ENCODE measurements around the gene BCO2.
A peak's percentile ranks its signal among the peaks of the same experiment; 100 is the strongest.
"Not testable (repeated sequence)": the region's sequence is repeated elsewhere in the genome, so short reads cannot be mapped to it uniquely, and the experiment has no call there.

BCO2 gene

DNA sequence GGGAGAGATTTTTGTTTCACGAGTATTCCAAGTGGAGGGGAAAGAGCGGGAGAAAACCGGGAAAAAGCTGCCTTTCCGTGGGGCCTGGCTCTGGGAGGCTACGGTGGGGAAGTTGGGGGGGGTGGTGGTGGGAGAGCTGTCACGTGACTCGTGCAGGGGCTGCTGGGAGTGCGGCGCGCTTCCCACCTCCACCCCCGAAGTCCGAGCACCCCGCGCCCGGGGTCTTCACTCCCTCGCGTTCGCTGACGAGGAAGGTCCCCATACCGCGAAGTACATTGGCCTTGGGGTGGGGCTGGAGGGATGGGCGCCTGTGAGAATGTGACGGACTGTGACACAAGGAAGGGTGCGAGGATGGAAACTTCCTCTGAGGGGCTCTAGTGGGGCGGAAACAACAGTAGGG is 8.2 kb upstream of the BCO2 start, which contains the start of gene TEX12:
Gene TEX12 (plus strand): TSS at position 228 of the 400 bp plus-strand sequence. CDS start 1,897 bp downstream, outside the sequence.
- DNase-seq: no peak

DNA sequence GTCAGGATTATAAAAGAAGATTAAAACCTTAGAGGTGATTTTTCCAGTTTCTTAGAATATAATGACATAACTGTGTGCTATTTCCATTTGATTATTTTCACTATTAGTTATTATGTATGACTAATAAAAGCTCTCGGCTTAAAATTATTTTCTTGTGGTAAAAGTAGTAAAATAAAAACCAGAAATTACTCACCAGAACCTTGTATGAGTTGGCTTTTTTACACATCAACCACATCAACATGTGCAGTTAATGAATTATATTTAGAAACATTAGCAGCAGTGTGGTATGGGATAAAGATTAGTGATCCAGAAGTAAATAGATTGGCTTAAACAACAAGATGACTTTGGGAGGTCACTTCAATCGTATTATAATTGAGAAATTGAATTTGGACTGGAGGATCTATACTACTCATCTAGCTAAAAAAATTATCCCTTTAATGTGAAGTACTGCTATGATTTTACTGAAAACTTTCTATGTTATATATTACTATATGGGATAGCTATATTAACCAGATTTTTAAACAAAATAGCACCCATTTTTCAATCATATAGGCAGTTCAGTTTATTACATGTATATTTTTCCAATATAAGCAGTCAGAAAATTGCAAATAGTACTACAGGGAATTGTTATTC is 2.8 kb upstream of the BCO2 start:
- DNase-seq: no peak

DNA sequence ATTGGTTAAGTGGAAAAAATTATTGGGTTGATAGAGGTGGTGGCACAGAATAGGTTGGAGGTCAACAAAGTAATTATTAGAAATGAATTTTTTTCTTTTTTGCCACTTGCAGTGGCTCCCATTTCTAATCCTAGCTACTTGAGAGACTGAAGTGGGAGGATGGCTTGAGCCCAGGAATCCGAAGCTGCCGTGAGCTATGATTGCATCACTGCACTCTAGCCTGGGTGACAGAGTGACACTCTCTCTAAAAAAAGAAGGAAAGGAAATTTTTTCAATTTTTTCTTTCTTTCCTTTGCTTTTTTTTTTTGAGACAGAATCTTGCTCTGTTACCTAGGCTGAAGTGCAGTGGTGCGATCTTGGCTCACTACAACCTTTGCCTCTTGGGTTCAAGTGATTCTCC is 2.2 kb upstream of the BCO2 start:
- DNase-seq: no peak

DNA sequence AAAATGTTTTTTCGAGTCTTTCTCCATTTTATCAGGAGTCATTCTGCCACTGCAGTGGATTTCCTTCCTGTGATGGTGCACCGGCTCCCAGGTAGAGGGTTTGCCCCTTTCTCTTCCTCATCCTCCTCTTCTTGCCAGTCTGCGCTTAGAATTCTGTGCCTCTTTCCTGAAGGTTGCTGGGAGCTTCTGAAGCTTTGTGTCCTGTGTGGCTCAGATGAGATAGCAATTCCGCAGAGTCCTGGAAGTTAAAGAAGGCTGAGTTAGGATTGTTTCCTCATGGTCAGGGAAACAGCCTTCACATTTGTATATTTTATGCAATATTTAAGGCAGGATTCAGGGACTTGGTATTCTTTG is 264 bp downstream of the BCO2 start:
- DNase-seq: no peak

DNA sequence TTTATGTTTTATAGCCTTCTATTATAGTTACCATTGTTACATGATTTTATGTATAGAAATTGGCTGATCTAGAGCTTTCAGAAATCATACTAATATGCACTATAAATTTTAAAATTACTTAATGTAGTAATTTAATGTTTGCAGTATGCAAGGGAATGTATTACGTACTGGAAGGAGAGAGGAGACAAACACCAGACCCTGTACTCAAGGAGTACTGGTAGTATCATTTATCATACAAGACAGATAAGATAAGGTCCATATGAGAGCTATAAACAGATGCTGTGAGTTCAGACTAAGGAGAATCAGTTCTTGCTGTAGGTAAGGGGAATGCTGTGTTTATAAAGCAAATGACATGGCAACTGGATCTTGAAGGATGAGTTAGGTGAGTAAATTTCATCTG is 765 bp downstream of the BCO2 start:
- DNase-seq: no peak

DNA sequence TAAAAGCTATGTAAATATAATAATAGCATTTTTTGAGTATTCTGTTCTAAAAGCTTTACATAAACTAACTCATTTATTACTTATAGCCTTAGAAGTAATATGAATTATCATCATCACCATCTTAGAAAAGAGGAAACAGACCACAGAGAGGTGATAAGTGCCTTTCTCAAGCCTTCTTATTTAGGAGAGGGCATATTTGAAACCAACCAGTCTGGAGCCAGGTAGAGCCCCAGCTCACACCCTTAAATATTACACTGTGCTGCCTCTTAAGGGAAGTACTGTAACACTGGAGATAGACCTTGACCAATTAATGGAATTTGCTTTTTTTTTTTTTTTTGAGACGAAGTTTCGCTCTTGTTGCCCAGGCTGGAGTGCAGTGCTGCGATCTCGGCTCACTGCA is 2.3 kb downstream of the BCO2 start:
- DNase-seq: no peak

DNA sequence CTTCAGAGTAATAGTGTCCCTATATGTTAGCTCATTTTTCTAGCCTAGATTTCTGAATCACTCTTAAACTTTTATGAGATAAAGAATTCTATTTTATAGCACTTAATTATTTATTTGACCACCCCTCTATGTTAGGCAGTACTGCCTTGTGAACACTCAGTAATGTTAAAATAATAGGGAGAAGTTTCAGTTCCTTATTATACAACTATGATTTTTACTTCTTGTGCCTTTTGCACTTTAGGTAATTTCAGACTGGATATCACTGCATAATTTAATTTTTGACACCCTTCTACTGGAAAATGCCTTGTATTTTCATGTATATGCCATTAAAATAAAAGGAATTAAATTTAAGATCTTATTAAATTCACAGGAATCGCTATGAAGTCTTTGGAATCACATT is 3.1 kb downstream of the BCO2 start:
- no peak for DNase-seq

DNA sequence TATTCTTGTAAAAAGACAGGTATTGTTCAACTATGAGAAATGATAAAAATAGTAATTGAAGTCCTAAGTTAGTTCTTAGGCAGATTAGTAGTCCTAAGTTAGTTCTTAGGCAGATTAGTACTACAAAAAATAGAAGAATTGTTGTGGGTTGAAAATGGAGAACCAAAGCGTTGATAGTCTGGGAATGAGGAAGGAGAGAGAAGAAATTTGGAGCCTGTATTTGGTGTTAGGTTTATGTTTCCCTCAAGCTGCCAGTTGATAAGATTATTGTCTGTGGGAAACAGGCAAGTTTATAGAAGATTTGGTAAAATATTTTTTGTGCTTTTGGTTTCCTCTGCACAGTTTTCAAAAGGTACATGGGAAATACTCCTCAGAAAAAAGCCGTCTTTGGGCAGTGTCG is 3.6 kb downstream of the BCO2 start:
- DNase-seq: no peak

DNA sequence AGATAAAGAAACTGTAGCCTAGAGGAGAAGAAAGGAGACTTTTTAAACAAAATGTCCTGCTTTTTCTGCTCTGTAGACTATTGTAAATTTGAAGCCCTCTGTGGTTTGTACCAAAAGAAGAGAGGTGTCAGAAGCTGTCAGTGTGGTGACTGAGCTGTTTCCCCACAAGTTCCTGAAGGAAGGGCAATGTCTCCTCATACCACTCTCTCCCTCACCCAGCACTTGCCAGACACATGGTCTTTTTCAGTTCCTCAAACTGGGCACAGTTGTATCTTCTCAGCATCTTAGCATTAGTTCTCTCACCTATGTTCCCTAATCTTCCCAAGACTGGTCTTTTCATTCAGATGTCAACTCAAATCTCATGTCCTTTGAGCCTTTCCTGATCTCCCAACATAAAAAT is 4.3 kb downstream of the BCO2 start:
- DNase-seq: no peak

DNA sequence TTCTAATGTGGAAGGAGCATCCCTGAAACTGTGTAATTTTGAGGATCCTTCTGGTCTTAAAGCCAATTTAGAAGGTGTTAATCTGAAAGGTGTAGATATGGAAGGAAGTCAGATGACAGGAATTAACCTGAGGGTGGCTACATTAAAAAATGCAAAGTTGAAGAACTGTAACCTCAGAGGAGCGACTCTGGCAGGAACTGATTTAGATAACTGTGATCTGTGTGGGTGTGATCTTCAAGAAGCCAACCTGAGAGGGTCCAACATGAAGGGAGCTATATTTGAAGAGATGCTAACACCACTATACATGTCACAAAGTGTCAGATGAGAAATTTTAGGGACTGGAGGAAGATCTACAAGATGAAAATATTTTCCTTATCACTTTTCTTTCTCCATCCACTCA is 7.6 kb downstream of the BCO2 start:
- DNase-seq: no peak

DNA sequence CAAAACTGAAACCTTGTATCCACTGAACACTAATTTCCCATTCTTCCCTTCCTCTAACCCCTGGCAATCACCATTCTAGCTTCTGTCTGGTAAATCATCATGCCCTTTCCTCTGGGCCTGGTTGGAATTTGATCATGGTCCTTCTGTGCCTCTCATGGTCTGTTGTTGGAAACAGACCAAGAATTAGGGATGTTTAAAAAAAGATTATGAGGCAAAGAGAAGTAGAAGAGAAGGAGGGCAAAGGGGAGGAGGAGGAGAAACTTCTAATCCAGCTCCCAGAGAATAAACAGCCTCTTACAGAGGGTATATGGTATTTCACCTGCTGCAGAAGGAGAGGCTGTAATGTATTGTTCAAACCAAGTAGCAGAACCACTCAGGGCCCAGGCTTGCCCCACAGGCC is 10.6 kb downstream of the BCO2 start:
- DNase-seq: no peak

DNA sequence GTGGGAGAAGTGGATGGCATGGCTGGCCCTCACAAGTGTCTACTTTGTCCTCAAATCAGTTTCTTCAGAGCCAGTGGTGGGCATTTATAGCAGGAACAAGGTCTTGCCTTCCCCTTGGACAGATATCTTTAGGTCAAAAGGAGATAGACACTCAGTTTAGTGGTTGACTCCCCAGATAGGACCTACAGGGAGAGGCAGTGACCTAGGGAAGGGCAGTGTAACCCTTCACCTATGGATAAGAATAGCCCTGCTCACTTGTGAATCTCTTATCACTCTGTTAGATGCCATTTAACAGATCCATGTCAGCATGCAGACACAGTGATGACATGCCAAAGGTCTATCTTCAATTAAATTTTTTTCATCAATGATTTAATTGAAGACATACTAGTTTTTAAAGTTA is 11.0 kb downstream of the BCO2 start:
- no peak for DNase-seq

DNA sequence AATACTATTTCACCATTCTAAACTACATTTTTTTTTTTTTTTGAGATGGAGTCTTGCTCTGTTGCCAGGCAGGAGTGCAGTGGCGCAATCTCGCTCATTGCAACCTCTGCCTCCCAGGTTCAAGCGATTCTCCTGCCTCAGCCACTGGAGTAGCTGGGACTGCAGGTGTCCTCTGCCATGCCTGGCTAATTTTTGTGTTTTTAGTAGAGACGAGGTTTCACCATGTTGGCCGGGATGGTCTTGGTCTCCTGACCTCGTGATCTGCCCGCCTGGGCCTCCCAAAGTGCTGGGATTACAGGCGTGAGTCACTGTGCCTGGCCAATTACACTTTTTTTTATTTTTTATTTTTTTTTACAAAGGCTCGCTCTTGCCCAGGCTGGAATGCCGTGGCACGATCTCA is 19.8 kb downstream of the BCO2 start:
- DNase-seq: not testable (repeated sequence)

DNA sequence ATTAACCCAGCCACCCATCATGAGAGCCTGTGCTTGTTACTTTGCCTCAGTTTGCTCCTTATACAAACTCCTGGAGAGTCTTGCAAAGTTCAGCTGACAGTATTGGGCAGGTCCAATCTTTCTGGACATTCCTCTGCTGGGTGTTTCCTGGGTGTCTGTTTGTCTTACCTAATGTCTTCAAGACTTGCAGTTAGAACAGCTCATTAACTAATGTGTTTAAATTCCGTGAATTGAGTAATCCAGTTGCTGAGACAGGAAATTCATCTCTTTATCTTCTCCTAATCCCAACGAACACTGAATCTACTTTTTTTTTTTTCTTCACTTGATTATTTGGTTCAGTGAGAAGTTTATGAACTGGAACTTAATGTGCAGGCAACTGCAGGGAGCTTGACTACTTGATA is 20.6 kb downstream of the BCO2 start:
- no peak for DNase-seq

DNA sequence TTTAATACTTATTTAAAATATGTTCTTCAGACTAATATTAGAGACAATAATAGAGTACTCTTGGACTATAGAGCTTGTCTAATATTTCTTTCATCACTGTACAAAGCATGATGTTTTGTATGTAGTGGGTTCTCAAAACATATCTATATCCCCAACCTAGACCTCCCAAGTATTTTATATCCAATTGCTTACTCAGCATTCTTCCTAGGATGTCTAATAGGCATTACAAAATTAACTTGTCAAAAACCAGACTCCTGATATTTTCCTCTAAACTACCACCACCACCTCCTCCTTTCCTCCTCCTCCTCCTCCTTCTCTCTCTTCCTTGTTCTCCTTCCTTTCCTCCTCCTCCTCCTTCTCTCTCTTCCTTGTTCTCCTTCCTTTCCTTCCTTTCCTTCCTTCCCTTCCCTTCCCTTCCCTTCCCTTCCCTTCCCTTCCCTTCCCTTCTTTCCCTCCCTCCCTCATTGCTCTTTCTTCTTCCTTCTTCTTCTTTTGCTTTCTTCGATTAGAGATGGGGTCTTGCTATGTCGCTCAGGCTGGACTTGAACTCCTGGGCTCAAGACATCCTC is 21.3 kb downstream of the BCO2 start:
- DNase-seq: no peak

DNA sequence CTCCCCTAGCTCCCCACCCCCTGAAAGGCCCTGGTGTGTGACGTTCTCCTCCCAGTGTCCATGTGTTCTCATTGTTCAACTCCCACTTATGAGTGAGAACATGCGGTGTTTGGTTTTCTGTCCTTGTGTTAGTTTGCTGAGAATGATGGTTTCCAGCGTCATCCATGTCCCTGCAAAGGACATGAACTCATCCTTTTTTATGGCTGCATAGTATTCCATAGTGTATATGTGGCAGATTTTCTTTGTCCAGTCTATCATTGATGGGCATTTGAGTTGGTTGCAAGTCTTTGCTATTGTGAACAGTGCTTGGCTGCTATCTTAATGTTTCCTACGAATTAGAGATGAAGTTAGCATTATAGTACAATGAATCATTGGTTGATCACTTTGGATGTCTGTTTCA is 23.8 kb downstream of the BCO2 start:
- DNase-seq: not testable (repeated sequence)

DNA sequence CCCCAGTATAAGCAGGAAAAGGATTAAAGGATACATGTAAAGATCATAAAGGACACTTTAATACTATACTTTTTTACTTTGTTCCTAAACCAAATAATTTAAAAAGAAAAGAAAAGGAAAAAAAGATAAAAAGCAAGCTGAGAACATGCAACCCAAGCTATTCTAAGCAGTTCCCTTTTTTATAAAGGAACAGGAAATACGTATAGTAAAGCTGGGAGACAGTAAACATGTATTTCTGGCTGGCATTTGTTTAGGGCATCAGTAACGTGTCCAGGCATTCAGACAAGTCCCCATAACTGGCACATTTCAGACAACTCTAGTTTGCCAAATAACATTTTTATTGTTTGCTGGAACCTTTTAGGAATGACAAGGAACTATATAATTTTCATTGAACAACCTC is 24.9 kb downstream of the BCO2 start:
- DNase-seq: no peak

DNA sequence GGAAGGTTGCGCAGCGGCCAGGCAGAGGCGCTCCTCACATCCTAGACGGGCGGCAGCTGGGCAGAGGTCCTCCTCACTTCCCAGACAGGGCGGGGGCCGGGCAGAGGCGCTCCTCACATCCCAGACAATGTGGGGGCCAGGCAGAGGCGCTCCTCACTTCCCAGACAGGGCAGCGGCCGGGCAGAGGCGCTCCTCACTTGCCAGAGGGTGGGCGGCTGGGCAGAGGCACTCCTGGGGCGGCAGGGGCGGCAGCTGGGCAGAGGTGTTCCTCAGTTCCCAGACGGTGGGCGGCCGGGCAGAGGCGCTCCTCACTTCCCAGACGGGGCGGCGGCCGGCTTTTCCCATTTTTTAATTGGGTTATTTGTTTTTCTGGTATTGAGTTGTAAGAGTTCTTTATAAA is 30.8 kb downstream of the BCO2 start:
- no peak for DNase-seq

DNA sequence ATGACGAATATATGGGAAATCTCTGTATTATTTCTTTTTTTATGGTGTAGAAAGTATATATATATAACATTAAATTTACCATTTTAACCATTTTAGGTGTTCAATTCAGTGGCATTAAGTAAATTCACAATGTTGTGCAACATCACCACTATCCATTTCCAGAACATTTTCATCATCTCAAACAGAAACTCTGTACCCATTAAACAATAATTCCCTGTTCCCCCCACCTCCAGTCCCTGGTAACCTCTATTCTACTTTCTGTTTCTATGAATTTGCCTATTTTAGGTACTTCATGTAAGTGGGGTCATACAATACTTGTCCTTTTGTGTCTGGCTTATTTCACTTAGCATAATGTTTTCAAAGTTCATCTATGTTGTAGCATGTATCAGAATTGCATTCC is 35.6 kb downstream of the BCO2 start:
- no peak for DNase-seq

DNA sequence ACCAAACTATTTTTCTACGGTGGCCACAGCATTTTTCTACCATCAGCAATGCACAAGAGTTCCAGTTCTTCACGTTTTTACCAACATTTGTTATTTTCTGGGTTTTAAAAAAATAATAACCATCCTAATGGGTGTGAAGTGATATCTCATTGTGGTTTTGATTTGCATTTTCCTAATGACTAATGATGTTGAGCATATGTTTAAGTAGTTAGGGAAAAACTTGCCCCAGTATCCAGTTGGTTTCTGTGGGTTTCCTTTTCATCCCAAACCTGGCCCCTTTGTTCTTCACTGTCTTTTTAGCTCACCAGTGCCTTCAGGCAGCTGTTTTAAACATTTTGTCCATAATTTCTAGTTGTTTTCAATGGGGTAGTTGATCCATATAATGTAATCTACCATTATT is 36.2 kb downstream of the BCO2 start:
- DNase-seq: peak; percentile 15

DNA sequence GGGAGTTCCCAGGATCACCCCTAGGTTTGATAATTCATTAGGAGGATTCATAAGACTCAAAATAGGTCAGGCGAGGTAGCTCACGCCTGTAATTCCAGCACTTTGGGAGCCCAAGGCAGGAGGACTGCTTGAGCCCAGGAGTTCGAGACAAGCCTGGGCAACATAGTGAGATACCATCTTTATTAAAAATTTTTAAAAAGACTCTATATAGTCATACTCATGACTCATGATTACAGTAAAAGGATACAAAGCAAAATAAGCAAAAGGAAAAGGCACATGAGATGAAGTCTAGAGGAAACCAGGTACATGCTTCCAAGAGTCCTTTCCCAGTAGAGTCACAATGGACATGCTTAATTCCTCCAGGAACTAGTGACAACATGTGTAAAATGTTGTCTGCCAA is 37.0 kb downstream of the BCO2 start:
- no peak for DNase-seq

DNA sequence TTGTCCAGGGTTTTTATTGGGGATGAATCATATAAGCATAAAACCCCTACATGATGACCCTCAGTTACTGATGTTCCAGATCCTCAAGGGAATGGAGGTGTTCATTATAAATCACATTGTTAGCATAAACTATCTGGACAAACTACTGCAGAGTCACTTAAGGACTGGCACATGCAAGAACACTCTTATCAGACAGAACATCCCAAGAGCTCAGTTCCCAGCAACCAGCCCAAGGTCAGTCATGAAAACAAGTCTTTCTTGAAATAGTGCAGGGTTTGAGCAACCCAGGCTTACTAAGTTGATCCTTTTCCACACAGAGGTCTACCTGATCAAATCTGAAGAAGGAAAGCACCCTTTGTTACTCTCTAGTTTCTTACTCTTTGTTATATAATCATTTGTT is 37.4 kb downstream of the BCO2 start:
- DNase-seq: no peak

DNA sequence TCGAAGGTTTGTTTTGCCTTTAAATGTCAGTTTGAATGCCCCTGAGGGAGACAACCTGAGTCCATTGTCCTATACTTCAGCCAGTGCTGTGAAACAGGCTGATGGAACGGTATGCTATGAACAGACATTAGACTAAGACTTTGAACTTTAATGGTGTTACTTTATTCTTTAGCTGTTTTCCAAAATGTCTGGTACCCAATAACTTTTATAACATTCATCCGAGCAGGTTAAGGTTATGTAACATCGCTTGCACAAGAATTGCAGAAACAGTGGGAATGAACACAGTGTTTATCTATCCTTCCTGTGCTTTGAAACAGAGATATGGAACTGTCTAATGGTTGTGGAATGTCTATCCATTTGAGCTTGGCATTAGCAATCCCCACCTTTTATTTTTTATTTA is 38.4 kb downstream of the BCO2 start:
- DNase-seq: no peak

DNA sequence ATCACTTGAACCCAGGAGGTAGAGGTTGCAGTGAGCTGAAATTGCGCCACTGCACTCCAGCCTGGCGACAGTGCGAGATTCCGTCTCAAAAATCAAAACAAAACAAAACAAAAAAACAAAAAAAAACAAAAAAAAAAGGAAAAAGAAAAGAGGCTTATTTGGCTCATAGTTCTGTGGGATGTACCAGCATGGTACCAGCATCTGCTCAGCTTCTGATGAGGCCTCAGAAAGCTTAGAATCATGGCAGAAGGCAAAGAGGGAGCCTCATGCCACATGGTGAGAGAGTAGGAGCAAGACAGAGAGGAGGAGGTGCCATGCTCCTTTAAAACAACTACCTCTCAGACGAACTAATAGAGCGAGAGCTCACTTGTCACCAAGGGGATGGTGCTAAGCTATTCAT is 40.3 kb downstream of the BCO2 start:
- DNase-seq: no peak

DNA sequence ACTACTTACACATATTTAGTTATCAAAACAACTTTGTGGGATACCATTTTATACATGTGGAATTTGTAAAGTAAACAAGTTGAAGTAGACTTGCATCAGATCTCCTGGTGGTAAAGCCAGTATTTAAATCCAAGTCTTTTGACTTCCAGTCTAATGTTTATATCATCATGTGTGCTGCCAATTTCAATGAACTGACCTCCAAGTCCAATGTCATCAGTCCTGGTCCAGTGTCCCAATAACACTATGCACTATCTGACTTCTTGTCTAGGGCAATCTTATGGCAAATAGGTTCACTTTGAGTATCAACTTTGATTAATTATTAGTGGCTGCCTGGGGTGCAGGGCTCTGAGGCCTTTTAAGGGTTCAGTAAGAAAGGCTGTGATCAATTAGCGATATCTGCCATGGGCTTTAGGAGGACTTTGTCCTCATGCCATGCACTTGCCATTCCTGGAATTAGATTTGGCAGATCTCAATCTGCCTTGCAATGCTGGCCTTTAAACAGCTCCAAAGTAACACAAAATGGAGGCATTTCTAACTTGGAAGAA is 41.3 kb downstream of the BCO2 start:
- DNase-seq: no peak
